Hematopoietic multipotent progenitor cell treated with erythropoietin and hydrocortisone succinate and interleukin-3 and kit ligand, for 15 days (in vitro differentiated cells): ENCODE data around the gene BCL2L13.
"Not testable (repeated sequence)": the region's sequence is repeated elsewhere in the genome, so short reads cannot be mapped to it uniquely, and the experiment has no call there.

Experiments
- DNase-seq: peaks from one replicate; pipeline ENCODE4 v3.0.0-alpha.2; 2015; ENCODE audit warnings: low spot score

Gene BCL2L13

GRCh38 chr22:17638432-17639246, at the start of gene BCL2L13:
BCL2L13 (plus strand) TSS chr22:17638757; CDS start chr22:17655712, 16,955 bp downstream.
- peak; percentile 91 for DNase-seq

DNA sequence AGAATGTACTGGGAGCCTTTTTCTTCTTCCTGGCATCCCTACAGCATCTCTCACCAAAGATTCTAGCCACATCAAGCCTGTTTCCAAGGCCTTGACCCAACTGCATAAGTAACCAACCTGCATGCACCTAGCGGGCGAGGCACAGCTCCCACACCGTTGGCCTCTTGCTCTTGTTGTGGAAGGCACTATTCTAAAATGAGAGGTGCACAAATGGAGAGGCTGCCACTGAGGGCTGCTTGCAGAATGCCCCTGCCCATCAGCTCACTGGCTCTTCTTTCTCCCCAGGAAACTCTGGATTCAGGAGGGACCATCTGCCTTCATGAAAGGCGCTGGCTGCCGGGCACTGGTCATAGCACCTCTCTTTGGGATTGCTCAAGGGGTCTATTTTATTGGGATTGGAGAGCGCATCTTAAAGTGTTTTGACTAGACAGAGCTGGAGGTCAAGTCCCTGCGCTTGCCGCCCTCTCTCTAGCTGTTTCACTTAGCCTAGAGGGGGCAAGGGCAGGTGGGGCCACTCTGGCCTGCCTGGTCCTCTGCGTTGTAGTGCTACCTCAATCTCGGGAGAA, 48.7 kb upstream of the BCL2L13 start:
- no peak for DNase-seq

DNA sequence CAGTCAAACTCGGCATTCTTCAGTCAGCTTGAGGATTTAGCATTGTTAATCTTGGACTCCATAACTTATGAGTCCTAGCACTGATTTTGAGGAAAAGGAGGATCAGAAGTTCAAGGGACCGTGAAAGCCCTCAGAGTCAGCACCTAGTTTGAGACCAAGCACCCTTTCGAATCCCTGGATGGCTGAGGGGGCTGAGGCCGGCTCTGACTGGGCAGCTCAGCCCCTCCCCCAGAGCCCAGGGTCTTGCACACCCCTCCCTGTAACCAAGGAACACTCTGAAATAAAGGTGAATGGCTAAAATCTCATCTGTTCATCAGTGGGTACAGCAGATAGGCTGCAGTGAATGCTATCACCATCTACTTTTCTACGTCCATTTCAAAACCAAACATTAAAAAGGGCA, 48.0 kb upstream of the BCL2L13 start:
- DNase-seq: no peak

- no peak for DNase-seq
Observed at GRCh38 chr22:17592201-17592600, 46.4 kb upstream of the BCL2L13 start.

DNA sequence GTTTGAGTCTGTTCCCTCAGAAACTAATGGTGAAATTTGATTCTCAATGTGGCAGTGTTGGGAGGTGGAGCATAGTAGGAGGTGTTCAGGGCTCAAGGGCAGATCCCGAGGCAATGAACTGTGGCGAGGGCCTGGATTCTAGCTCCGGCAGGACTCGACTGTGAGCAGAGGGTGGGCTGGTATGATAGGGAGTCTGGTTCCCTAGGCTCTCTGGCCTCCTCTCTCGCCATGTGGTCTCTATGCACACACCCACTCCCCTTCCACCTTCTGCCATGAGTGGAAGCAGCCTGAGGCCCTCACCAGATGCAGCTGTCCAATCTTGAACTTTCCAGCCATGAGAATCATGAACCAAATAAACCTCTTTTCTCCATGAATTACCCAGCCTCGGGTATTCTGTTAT, 42.3 kb upstream of the BCL2L13 start:
- no peak for DNase-seq

- DNase-seq: no peak
Observed at GRCh38 chr22:17597217-17597616, 41.3 kb upstream of the BCL2L13 start.

- DNase-seq: no peak
Observed at GRCh38 chr22:17598318-17598717, 40.2 kb upstream of the BCL2L13 start.

DNA sequence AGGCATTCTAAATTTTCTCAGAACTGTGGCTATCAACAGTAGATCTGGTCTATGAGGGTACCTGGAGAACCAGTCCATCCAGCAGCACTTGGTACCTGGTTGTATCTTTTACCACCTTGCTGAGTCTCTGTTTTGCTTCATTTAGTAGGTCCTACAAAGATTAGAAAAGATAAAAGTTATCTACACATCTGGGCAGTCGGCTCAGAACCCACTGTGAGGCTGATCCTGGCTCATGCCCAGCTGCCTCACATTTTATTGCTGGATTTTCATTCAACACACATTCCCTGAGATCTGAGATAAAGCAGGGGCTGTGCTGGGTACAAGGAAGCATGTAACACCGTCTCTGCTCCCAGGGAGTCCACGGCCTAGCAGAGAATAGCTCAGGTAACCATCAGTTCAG, 37.5 kb upstream of the BCL2L13 start:
- no peak for DNase-seq

DNA sequence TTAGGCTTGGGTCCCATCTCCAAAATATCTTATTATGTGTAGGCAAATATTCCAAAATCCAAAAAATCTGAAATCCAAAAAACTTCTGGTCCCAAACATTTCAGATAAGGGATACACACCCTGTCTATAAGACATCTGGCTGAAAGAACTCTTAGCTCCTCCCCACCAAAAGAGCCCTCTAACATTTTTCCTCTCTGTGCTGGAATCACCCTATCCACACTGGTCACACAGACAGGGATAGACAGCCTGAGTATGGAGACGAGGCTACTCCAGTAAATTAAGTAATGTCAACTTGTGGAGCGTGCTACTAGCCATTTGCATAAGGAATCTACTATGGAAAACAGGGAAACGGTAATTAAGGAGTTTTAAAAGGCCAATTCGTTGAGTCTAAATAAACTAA, 34.9 kb upstream of the BCL2L13 start:
- DNase-seq: no peak

- peak; percentile 47 for DNase-seq
Observed at GRCh38 chr22:17606496-17606895, 32.1 kb upstream of the BCL2L13 start.

GRCh38 chr22:17607891-17608521, 30.6 kb upstream of the BCL2L13 start:
- no peak for DNase-seq

- no peak for DNase-seq
Observed at GRCh38 chr22:17612057-17612456, 26.5 kb upstream of the BCL2L13 start.

DNA sequence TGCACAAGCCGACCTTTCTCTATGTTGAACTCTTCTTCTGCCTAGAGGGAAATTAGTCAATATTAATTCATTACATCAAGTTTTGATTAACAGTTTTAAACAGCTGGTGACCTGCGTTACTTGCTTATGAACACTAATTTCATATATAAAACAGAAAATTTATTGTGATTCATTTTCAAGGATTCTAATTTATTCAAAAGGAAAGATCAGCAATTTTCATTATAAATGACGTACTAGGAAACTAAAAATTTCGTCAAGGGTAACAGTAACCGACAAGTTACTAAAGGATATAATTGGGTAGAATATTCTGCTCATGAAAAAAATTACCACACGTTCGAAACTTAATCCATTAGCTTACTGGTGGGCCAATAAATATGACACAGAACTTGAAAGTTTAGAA, 25.3 kb upstream of the BCL2L13 start:
- no peak for DNase-seq

- no peak for DNase-seq
Observed at GRCh38 chr22:17627961-17628405, 10.6 kb upstream of the BCL2L13 start.

DNA sequence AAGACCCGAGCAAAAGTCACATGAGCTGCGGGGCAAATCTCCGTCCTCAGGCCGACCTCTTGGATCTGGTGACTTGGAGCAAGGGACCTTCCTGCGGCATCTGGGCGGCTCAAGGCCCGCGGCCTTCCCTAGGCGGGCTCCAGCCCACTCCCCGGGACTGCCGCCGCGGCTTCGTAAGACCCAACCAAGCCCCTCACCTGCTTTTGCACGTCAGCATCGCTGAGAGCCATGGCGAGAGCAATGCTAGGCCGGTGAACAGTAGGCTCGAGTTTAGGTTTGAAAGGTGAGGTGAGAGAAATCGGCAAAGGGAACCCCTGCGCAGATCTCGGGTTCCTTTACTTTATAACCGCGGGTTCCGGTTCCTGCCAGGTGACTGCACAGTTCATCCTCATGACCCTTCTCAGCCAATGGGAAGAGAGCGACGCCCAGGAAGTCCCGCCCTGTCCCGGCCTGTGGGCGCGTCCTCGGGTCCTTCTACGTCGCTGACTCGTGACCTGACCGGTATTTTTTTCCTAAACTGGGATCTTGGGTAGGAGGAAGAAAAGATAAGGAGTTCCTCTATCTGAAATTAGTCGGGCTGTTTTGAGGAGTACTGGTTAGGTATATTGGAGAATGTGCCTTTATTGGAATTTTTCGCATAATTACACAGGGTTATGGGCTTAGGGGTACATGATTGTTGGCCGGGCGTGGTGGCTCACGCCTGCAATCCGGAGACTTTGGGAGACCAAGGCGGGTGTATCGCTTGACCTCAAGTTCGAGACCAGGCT, 10.0 kb upstream of the BCL2L13 start, which contains the start of gene ATP6V1E1:
TSS of gene ATP6V1E1 (minus strand) at position 344 of the 767 bp plus-strand sequence. CDS start at position 230, 114 bp downstream.
- peak; percentile 98 for DNase-seq

- DNase-seq: no peak
Observed at GRCh38 chr22:17629173-17629489, 9.4 kb upstream of the BCL2L13 start.

GRCh38 chr22:17629641-17630040, 8.9 kb upstream of the BCL2L13 start:
- no peak for DNase-seq

DNA sequence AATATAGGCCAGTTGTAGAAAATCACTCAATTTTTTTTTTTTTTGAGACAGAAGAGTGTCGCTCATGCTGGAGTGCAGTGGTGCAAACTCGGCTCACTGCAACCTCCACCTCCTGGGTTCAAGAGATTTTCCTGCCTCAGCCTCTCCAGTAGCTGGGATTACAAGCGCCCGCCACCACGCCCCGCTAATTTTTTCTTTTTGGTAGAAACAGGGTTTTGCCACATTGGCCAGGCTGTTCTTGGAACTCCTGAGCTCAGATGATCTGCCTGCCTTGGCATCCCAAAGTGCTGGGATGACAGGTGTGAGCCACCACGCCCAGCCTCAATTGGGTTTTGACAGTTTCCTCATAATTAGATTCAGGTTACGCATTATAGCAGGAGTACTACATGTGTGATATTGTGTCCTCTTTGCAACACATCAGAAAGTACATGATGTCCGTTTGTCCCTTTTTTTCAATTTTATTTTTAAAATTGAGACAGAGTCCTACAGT, 7.4 kb upstream of the BCL2L13 start:
- DNase-seq: no peak

DNA sequence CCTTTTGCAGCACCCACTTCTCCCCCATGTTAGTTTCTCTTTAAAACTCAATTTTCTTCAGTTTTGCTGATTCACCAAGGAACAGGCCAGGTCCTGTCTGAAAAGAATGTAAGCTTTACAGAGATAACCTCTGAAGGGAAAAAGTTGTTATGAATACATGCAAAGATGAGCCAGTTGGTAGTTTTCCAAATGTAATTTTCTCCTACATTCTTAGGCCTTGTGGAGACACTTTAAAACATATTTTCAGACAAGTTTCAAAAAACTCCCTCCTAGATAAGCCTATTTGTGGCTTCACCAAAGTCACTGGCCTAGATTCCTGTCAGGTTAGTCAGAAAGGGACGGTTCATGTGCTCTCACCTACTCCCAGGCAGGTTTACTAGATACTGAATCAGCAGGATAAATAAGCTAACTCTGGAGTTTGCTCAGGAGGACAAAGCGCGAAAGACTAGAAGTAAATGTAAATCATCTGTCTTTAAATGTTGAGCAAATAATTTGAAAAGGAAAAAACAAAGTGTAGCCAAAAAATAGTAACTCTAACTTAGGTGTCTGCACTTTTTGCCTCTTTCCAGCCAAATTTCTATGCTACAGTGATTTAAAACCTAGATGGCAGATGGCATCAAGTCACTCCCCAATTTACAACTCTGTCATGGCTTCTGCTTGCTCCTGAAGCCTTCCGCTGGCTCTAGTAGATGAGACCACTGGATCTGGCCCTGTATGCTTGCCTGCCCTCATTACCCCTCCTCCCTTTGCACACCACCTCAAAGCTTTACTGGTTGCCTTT, 5.2 kb upstream of the BCL2L13 start:
- DNase-seq: peak; percentile 58

GRCh38 chr22:17633998-17634323, 4.6 kb upstream of the BCL2L13 start:
- no peak for DNase-seq

GRCh38 chr22:17634696-17635095, 3.9 kb upstream of the BCL2L13 start:
- no peak for DNase-seq

GRCh38 chr22:17636850-17637249, 1.7 kb upstream of the BCL2L13 start:
- DNase-seq: not testable (repeated sequence)
